CD4-positive, CD25-positive, alpha-beta regulatory T cell (primary cell): ENCODE results near the gene PTGFRN. TPM values are rescaled to one million over a fixed set of nuclear protein-coding genes. Genes with fewer than 3 reads are reported as not detected.

Experiments used
- ATAC-seq, 2 donors: fragments of 150-1000 bp; cut with Tn5 transposase; one replicate each; pipeline ENCODE4 v1.10.0; 2021; ENCODE audit warnings: low read depth in 2 of 2, moderate number of reproducible peaks in 2 of 2, moderate library complexity in 1 of 2
- DNase-seq, 3 donors: peaks; one replicate each; pipeline versions ENCODE4 v3.0.0 to v3.0.0-alpha.2; 2012 to 2022; ENCODE audit warnings: mixed read lengths in 1 of 3
- H3K27ac ChIP-seq: one replicate; pipeline ENCODE4 v1.7.0; 2013; ENCODE audit warnings: mild to moderate bottlenecking, low read length; ENCODE audit not compliant: insufficient read depth, poor library complexity, severe bottlenecking
- H3K27me3 ChIP-seq: one replicate; pipeline ENCODE4 v1.7.0; 2013; ENCODE audit warnings: low read length; ENCODE audit not compliant: control insufficient read depth, insufficient read depth
- H3K36me3 ChIP-seq: one replicate; pipeline ENCODE4 v1.7.0; 2013; ENCODE audit warnings: mild to moderate bottlenecking, low read length, moderate library complexity; ENCODE audit not compliant: control insufficient read depth, insufficient read depth
- H3K4me1 ChIP-seq: 2 replicates; pipeline ENCODE4 v1.7.0; 2013; ENCODE audit warnings: mild to moderate bottlenecking, low read length; ENCODE audit not compliant: insufficient read depth, control insufficient read depth, poor library complexity, severe bottlenecking
- H3K4me3 ChIP-seq: one replicate; pipeline ENCODE4 v1.7.0; 2013; ENCODE audit warnings: low read depth, mild to moderate bottlenecking, low read length, moderate library complexity
- H3K9me3 ChIP-seq, 2 experiments: 1 replicate in 1 of 2; 2 replicates in 1 of 2; pipeline ENCODE4 v1.7.0; 2013; ENCODE audit warnings: low read length in 2 of 2, mild to moderate bottlenecking in 1 of 2, moderate library complexity in 1 of 2; ENCODE audit not compliant: control insufficient read depth in 2 of 2
- H3K27ac Mint-ChIP-seq, 3 donors: one replicate each; pipeline ENCODE4 v1.8.0; 2020 to 2022; ENCODE audit warnings: mild to moderate bottlenecking in 3 of 3, mixed read lengths in 3 of 3, moderate library complexity in 2 of 3
- H3K27me3 Mint-ChIP-seq: one replicate; pipeline ENCODE4 v1.8.0; 2022; ENCODE audit warnings: mild to moderate bottlenecking, mixed read lengths
- H3K36me3 Mint-ChIP-seq: one replicate; pipeline ENCODE4 v1.8.0; 2020; ENCODE audit warnings: mixed read lengths
- H3K4me1 Mint-ChIP-seq, 4 donors: one replicate each; pipeline ENCODE4 v1.8.0; 2020 to 2022; ENCODE audit warnings: mixed read lengths in 4 of 4, mild to moderate bottlenecking in 1 of 4
- H3K4me3 Mint-ChIP-seq, 4 donors: one replicate each; pipeline ENCODE4 v1.8.0; 2020 to 2022; ENCODE audit warnings: mild to moderate bottlenecking in 4 of 4, mixed read lengths in 4 of 4, moderate library complexity in 3 of 4
- H3K9me3 Mint-ChIP-seq, 7 donors: one replicate each; pipeline ENCODE4 v1.8.0; 2020 to 2022; ENCODE audit warnings: mixed read lengths in 7 of 7, mild to moderate bottlenecking in 3 of 7, moderate library complexity in 2 of 7
- polyA plus RNA-seq, 4 donors: library from polyadenylated mRNA; unstranded; fragments of 300-500 nt; fragmentation: Illumina TruSeq; gene quantifications; one replicate each; pipeline ENCODE4 v1.2.3, GENCODE V29; 2021
- total RNA-seq: library from RNA; stranded (reverse); gene quantifications from one replicate; pipeline ENCODE4 v1.2.3, GENCODE V29; 2022

Gene PTGFRN
- total and polyA plus RNA-seq, 5 donors from 2014 or later = 0.02 to 0.17 (median 0.10) TPM; not detected in 2

DNA sequence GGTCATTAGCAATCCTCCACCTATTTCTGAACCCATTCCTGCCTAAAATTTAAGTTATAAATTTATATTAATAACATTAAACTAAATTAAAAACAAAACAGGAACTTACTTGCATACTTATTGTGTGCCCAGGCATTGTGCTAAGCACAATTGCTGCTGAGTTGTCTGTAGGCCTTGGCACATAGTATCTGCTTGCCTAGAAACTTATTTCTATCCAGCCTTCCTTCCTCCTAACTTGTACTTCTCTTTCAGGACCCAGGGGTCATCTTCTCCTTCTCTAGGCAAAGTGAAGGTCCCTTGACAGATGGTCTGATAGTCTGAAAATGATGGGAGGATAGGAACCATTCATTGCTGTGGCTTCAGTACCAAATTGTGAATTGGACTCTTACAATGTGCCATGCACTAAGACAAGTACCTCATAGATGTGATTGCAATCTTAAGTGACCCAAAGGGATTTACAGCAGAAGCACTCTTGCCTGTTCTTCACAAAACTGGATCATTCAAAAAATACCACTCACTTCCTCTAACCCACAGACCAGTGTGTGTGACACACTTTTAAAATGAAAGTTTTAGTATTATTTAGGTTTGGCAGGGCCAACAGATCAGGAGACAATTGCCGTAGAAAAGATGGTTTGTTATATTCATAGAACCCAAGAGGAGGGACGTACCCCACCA lies 81.6 kb downstream of the PTGFRN start:
- Mint-ChIP-seq H3K4me1 (peaks cover 10 to 37% (median 24%) of the 10 kb centered on the region in 4 donors), H3K27ac (peak overlapping the region in 2 of 3 donors; percentile 84 to 89), H3K4me3 (peak overlapping the region in 3 of 4 donors; percentile 15 to 72 (median 22)), H3K36me3 (no peaks in the 10 kb centered on the region), H3K9me3 (peaks cover 0 to 3% (median 0%) of the 10 kb centered on the region in 7 donors), H3K27me3 (no peaks in the 10 kb centered on the region)
- no peaks in the 10 kb centered on the region for H3K36me3 ChIP-seq
- no peak overlapping the region for H3K27ac ChIP-seq
- peaks cover 29% of the 10 kb centered on the region for H3K4me1 ChIP-seq
- no peak for DNase-seq
- no peaks in the 10 kb centered on the region for H3K27me3 ChIP-seq
- H3K9me3 ChIP-seq = no peaks in the 10 kb centered on the region
- ATAC-seq = no peak
- H3K4me3 ChIP-seq = peak overlapping the region; percentile 0

DNA sequence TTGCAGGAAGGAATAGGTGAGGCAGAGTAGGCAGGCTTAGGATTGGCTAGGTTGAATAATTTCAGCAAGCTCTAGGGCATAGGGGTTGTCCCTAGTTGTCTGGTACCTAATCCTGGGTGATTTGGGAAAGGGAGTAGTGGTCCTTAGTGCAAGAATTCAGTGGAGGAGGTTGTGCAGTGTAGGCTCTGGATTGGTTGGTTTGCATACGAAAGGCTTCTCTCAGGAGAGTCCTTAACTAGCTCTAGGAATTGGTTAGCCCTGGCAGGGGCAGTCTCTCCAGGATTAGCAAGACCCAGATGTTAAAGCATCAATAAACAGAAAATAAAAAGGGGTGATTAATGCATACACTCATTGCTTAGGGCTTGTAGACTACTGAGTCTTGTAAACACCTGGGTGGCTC lies 82.2 kb downstream of the PTGFRN start:
- no peak for DNase-seq
- Mint-ChIP-seq H3K9me3 (peaks cover 0 to 3% (median 0%) of the 10 kb centered on the region in 7 donors), H3K4me3 (peak overlapping the region in 3 of 4 donors; percentile 15 to 72 (median 22)), H3K36me3 (no peaks in the 10 kb centered on the region), H3K27ac (peak overlapping the region in 2 of 3 donors; percentile 84 to 89), H3K27me3 (no peaks in the 10 kb centered on the region), H3K4me1 (peaks cover 6 to 31% (median 18%) of the 10 kb centered on the region in 4 donors)
- no peaks in the 10 kb centered on the region for H3K36me3 ChIP-seq
- H3K4me3 ChIP-seq = peak overlapping the region; percentile 0
- no peak overlapping the region for H3K27ac ChIP-seq
- ATAC-seq = no peak
- no peaks in the 10 kb centered on the region for H3K27me3 ChIP-seq
- H3K9me3 ChIP-seq = no peaks in the 10 kb centered on the region
- peaks cover 22% of the 10 kb centered on the region for H3K4me1 ChIP-seq

DNA sequence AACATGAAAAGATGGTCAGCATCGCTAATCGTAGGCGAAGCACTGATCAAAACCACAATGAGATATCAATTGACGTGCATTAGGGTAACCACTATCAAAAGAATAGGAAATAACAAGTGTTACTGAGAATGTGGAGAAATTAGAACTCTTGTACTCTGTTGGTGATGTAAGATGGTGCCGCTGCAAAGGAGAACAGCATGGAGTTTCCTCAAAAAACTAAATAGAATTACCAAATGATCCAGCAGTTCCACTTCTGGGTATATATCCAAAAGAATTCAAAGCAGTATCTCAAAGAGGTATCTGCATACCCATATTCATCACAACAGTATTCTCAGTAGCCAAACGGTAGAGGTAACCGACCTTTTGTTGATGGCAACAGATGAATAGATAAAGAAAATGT lies 83.6 kb downstream of the PTGFRN start:
- H3K4me1 ChIP-seq = peaks cover 12% of the 10 kb centered on the region
- H3K4me3 ChIP-seq = no peak overlapping the region
- H3K27me3 ChIP-seq = no peaks in the 10 kb centered on the region
- H3K9me3 Mint-ChIP-seq = peaks cover 0 to 3% (median 0%) of the 10 kb centered on the region in 7 donors
- no peak overlapping the region for H3K27ac Mint-ChIP-seq
- ATAC-seq = no peak
- no peaks in the 10 kb centered on the region for H3K36me3 Mint-ChIP-seq
- no peaks in the 10 kb centered on the region for H3K27me3 Mint-ChIP-seq
- no peaks in the 10 kb centered on the region for H3K36me3 ChIP-seq
- H3K9me3 ChIP-seq = no peaks in the 10 kb centered on the region
- H3K27ac ChIP-seq = no peak overlapping the region
- H3K4me3 Mint-ChIP-seq = no peak overlapping the region
- DNase-seq = no peak
- peaks cover 5 to 17% (median 11%) of the 10 kb centered on the region in 4 donors for H3K4me1 Mint-ChIP-seq

DNA sequence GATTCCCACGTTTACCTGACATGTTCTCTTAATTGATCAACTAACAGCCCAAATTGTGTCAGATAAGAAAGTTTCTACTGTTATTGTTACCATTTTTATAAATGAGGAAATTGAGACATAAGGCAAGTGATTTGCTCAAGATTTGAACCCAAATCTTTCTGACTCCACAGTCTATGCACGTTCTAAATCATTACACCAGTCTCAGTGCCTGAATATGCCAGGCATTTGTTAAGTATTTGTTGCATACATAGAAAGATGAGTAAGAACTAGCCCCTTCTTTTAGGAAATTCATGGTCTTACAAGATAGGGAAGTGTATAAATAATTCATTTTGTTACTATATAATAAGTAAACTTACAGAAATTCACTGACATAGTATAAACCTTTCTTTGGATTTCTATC lies 84.7 kb downstream of the PTGFRN start:
- no peaks in the 10 kb centered on the region for H3K36me3 ChIP-seq
- peaks cover 12% of the 10 kb centered on the region for H3K4me1 ChIP-seq
- no peak overlapping the region for H3K4me3 Mint-ChIP-seq
- no peaks in the 10 kb centered on the region for H3K9me3 ChIP-seq
- H3K4me3 ChIP-seq = no peak overlapping the region
- H3K36me3 Mint-ChIP-seq = no peaks in the 10 kb centered on the region
- H3K27me3 Mint-ChIP-seq = no peaks in the 10 kb centered on the region
- no peak for DNase-seq
- no peaks in the 10 kb centered on the region for H3K27me3 ChIP-seq
- H3K4me1 Mint-ChIP-seq = peaks cover 5 to 12% (median 9%) of the 10 kb centered on the region in 4 donors
- no peak overlapping the region for H3K27ac ChIP-seq
- peaks cover 0 to 3% (median 0%) of the 10 kb centered on the region in 7 donors for H3K9me3 Mint-ChIP-seq
- no peak for ATAC-seq
- H3K27ac Mint-ChIP-seq = no peak overlapping the region

DNA sequence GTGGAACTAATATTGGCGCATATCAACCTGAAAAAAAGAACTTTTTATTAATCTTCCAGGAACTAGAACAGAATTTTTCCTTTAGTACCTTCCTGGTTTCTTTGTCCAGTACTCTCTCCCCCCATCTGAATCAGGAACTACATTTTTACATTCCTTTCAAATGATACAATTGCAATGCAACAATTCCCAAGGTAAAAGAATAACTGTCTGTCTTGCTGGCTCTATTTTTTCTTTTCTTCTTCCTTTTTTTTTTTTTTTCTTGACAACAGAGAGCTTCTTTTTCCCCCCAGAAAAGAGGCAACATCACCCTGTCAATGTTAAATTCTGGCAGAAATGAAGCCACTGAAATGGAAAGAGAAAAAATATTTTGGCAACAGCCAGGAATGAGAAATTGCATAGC lies 87.3 kb downstream of the PTGFRN start:
- no peak for DNase-seq
- H3K27ac ChIP-seq = no peak overlapping the region
- Mint-ChIP-seq H3K27me3 (no peaks in the 10 kb centered on the region), H3K36me3 (no peaks in the 10 kb centered on the region), H3K9me3 (peaks cover 0 to 3% (median 0%) of the 10 kb centered on the region in 7 donors), H3K4me1 (peaks cover 10 to 28% (median 20%) of the 10 kb centered on the region in 4 donors), H3K27ac (no peak overlapping the region), H3K4me3 (no peak overlapping the region)
- H3K4me3 ChIP-seq = no peak overlapping the region
- no peaks in the 10 kb centered on the region for H3K36me3 ChIP-seq
- H3K9me3 ChIP-seq = no peaks in the 10 kb centered on the region
- ATAC-seq = no peak
- no peaks in the 10 kb centered on the region for H3K27me3 ChIP-seq
- H3K4me1 ChIP-seq = peaks cover 12% of the 10 kb centered on the region

DNA sequence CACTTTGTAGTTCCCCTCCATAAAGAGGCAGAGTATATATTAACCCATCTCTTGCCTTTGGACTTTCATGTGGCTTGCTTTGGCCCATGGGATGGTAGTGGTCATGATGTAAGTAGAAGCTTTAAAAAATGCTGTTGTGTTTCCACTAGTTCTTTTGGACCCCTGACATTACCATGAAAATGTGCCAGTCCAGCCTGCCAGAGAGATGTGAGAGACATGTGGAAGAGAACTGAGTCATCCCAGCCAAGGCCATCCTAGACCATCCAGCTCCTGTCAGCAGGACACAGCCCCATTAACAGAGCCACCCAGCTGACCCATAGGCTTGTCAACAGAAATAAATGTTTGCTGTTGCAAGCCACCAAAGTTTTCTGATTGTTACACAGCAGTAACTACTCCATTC lies 87.9 kb downstream of the PTGFRN start:
- H3K9me3 Mint-ChIP-seq = peaks cover 0 to 3% (median 0%) of the 10 kb centered on the region in 7 donors
- no peaks in the 10 kb centered on the region for H3K27me3 Mint-ChIP-seq
- H3K36me3 Mint-ChIP-seq = no peaks in the 10 kb centered on the region
- no peaks in the 10 kb centered on the region for H3K36me3 ChIP-seq
- H3K4me3 Mint-ChIP-seq = no peak overlapping the region
- H3K4me1 Mint-ChIP-seq = peaks cover 13 to 28% (median 22%) of the 10 kb centered on the region in 4 donors
- no peaks in the 10 kb centered on the region for H3K27me3 ChIP-seq
- ATAC-seq (no peak), DNase-seq (no peak)
- H3K9me3 ChIP-seq = no peaks in the 10 kb centered on the region
- H3K27ac Mint-ChIP-seq = peak overlapping the region in 1 of 3 donors; percentile 88
- H3K4me3 ChIP-seq = no peak overlapping the region
- no peak overlapping the region for H3K27ac ChIP-seq
- peaks cover 14% of the 10 kb centered on the region for H3K4me1 ChIP-seq

DNA sequence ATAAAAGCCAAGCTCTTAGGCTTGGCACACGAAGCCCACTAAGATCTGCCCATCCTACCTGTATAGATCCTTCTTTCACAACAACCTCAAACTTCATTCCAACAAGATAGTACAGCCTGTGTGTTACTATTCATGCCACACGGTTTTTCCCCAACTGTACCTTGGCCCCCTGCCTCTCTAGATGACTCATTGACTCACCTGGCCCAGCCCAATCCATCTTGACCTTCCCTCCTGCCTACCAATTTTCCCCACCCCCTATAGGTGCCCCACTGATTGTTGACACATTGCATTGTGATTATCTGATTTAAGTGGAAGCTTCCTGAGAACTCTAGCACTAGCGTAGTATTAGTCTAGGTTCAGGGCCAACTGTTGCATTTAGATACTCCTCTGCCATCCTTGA lies 89.9 kb downstream of the PTGFRN start:
- no peak overlapping the region for H3K27ac ChIP-seq
- no peak overlapping the region for H3K4me3 ChIP-seq
- no peaks in the 10 kb centered on the region for H3K36me3 ChIP-seq
- H3K27me3 ChIP-seq = no peaks in the 10 kb centered on the region
- H3K4me3 Mint-ChIP-seq = no peak overlapping the region
- H3K4me1 Mint-ChIP-seq = peaks cover 13 to 46% (median 26%) of the 10 kb centered on the region in 4 donors
- DNase-seq (no peak), ATAC-seq (no peak)
- H3K27me3 Mint-ChIP-seq = no peaks in the 10 kb centered on the region
- peaks cover 0 to 2% (median 0%) of the 10 kb centered on the region in 7 donors for H3K9me3 Mint-ChIP-seq
- peaks cover 14% of the 10 kb centered on the region for H3K4me1 ChIP-seq
- peak overlapping the region in 2 of 3 donors; percentile 59 to 88 for H3K27ac Mint-ChIP-seq
- H3K36me3 Mint-ChIP-seq = no peaks in the 10 kb centered on the region
- H3K9me3 ChIP-seq = no peaks in the 10 kb centered on the region

DNA sequence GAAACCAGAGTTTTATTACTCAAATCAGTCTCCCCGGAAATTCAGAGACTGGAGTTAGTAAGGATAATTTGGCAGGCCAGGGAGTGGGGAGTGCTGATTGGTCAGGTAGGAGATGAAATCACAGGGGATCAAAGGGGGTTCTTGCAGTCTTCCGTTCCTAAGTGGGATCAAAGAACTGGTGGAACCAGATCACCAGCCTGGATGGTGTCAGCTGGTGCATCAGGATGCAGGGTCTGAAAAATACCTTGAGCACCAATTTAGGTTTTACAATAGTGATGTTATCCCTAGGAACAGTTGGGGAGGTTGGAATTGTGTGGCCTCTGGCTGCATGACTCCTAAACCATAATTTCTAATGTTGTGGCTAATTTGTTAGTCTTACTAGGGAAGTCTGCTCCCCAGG lies 90.4 kb downstream of the PTGFRN start:
- no peak overlapping the region for H3K4me3 Mint-ChIP-seq
- no peak for ATAC-seq
- H3K36me3 Mint-ChIP-seq = peaks cover 1% of the 10 kb centered on the region
- DNase-seq = no peak
- Histone ChIP-seq H3K36me3 (no peaks in the 10 kb centered on the region), H3K27ac (no peak overlapping the region), H3K4me3 (no peak overlapping the region), H3K27me3 (no peaks in the 10 kb centered on the region), H3K9me3 (no peaks in the 10 kb centered on the region), H3K4me1 (peaks cover 14% of the 10 kb centered on the region)
- peak overlapping the region in 2 of 3 donors; percentile 84 to 88 for H3K27ac Mint-ChIP-seq
- no peaks in the 10 kb centered on the region for H3K27me3 Mint-ChIP-seq
- peaks cover 0 to 2% (median 0%) of the 10 kb centered on the region in 7 donors for H3K9me3 Mint-ChIP-seq
- H3K4me1 Mint-ChIP-seq = peaks cover 13 to 52% (median 26%) of the 10 kb centered on the region in 4 donors
